ENCODE data around the gene TCF21. TPM values are rescaled to one million over a fixed set of nuclear protein-coding genes. Genes with fewer than 3 reads are reported as not detected.

The TCF21 gene
- total RNA-seq (2014; rRNA removed; shearing (Covaris generic)) (0.08 and 0.17 TPM in 2 replicates), polyA plus RNA-seq (2016; fragmentation: Nextera tagmentation; extraction: Ambion mirVana) (0.05 and 0.19 TPM in 2 replicates)
- long read RNA-seq, full-length matches to known transcripts: 1 of 1 reads
- long read RNA-seq, partial matches to known transcripts: 0 of 1 reads
- long read RNA-seq, other reads (novel, unspliced or antisense): 0 of 1 reads

DNA sequence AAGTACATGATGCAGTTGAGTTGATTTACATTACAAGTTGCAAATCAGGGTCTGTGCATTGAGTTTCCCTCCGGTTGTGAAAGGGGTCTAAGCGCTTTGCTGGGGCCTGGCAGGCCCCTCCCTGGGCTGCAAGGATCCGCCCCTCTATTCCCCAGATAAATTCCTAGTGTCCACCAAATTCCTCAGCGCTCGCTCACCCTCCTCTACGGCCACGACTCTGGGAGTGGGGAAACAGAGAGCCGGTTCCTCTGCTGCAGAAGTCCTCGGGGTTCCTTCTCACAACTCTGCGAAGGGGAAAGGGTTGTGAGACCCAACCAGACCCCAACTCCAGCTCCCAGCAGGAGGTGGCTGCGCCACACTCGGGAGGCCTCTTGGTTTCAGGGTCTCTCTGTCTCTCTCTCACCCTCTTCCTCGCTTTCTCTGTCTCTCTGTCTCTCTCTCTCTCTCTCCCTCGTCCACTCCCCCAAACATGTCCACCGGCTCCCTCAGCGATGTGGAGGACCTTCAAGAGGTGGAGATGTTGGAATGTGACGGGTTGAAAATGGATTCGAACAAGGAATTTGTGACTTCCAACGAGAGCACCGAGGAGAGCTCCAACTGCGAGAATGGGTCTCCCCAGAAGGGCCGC is at the start of gene TCF21:
TCF21 (plus strand) TSS at position 185 of the 628 bp plus-strand sequence; CDS start at position 470, 285 bp downstream.
- Mint-ChIP-seq H3K4me1 (peaks cover 40% of the 10 kb centered on the region), H3K36me3 (ENCODE audit: low read depth) (no peaks in the 10 kb centered on the region), H3K27me3 (ENCODE audit: insufficient read depth, low read depth, poor library complexity) (peaks cover 64% of the 10 kb centered on the region), H3K4me3 (peak within 1 kb of the TSS; percentile 90), H3K9me3 (no peaks in the 10 kb centered on the region; the same call in 2 of the 3 replicates), H3K27ac (no peak within 1 kb of the TSS)
- Histone ChIP-seq H3K27ac (ENCODE audit: low read depth) (no peak within 1 kb of the TSS), H3K4me2 (peak within 1 kb of the TSS; percentile 91), H3K79me2 (replicated peaks; ENCODE audit: insufficient read depth) (no peaks in the 10 kb centered on the region), H3K9me2 (ENCODE audit: insufficient read depth) (no peaks in the 10 kb centered on the region), H3K4me3 (peak within 1 kb of the TSS; percentile 73), H3K27me3 (ENCODE audit: insufficient read depth) (peaks cover 89% of the 10 kb centered on the region), H3F3A (replicated peaks; ENCODE audit: low read depth) (peaks cover 10% of the 10 kb centered on the region; the same call in 1 of the 2 replicates), H4K20me1 (replicated peaks; ENCODE audit: insufficient read depth) (no peaks in the 10 kb centered on the region), H3K36me3 (ENCODE audit: insufficient read depth) (no peaks in the 10 kb centered on the region), H2AFZ (peak within 1 kb of the TSS; percentile 99), H3K4me1 (ENCODE audit: insufficient read depth) (peaks cover 46% of the 10 kb centered on the region)
- TF ChIP-seq ZNF114 (CRISPR knock-in tag; IDR thresholded peaks at IDR 0.05) (no peak), POLR2AphosphoS5 (IDR thresholded peaks at IDR 0.05; ENCODE audit: low read depth) (no peak), JUNB (IDR thresholded peaks at IDR 0.05; ENCODE audit: unreplicated experiment) (no peak), NANOG (IDR thresholded peaks at IDR 0.05; ENCODE audit: borderline replicate concordance) (no peak), REST (IDR thresholded peaks at IDR 0.05; ENCODE audit: unreplicated experiment) (no peak), EZH2 (IDR thresholded peaks at IDR 0.05; ENCODE audit: low read depth, unreplicated experiment) (peak; percentile 32), CREB1 (CRISPR knock-in tag; IDR thresholded peaks at IDR 0.05; ENCODE audit: low read depth) (no peak)
- DNase-seq (ENCODE audit: low spot score) (peak; percentile 84), ATAC-seq (peak; percentile 71)

DNA sequence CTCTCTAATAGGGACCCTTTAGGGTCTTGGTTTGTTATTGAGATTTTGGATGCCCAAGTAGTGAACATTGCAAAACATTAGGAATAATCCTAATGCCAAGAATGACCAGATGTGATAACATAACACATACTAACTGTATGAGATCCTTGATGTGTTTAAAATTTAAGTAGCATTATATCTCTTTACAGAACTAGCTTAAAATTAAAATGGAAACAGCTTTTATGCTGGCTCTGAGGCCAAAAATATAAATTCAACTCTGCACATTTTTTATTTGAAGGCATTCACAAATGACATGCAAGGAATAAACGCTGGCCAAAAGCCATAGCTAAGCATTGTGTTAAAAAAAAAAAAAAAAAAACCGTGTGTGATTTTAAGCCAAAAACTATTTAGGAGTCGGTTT is 47.7 kb upstream of the TCF21 start:
- no peak overlapping the region for H2AFZ ChIP-seq
- no peaks in the 10 kb centered on the region for H3K79me2 ChIP-seq (replicated peaks; ENCODE audit: insufficient read depth)
- no peak for ATAC-seq
- H3K36me3 Mint-ChIP-seq (ENCODE audit: low read depth): no peaks in the 10 kb centered on the region
- H3K9me3 Mint-ChIP-seq: no peaks in the 10 kb centered on the region
- peaks cover 10% of the 10 kb centered on the region for H3K4me1 ChIP-seq (ENCODE audit: insufficient read depth)
- no peak overlapping the region for H3K4me3 ChIP-seq
- DNase-seq (ENCODE audit: low spot score): no peak
- H3K27me3 Mint-ChIP-seq (ENCODE audit: insufficient read depth, low read depth, poor library complexity): no peaks in the 10 kb centered on the region
- no peaks in the 10 kb centered on the region for H3F3A ChIP-seq (replicated peaks; ENCODE audit: low read depth)
- H3K27ac ChIP-seq (ENCODE audit: low read depth): no peak overlapping the region
- no peaks in the 10 kb centered on the region for H3K27me3 ChIP-seq (ENCODE audit: insufficient read depth)
- no peak overlapping the region for H3K27ac Mint-ChIP-seq
- no peak overlapping the region for H3K4me3 Mint-ChIP-seq
- H3K4me2 ChIP-seq: no peak overlapping the region
- H3K36me3 ChIP-seq (ENCODE audit: insufficient read depth): no peaks in the 10 kb centered on the region
- peaks cover 19% of the 10 kb centered on the region for H3K4me1 Mint-ChIP-seq
- H3K9me2 ChIP-seq (ENCODE audit: insufficient read depth): no peaks in the 10 kb centered on the region; the same call in 1 of the 2 replicates
- no peaks in the 10 kb centered on the region for H4K20me1 ChIP-seq (replicated peaks; ENCODE audit: insufficient read depth)
- TF ChIP-seq ZNF114 (CRISPR knock-in tag; IDR thresholded peaks at IDR 0.05) (no peak), EZH2phosphoT487 (IDR thresholded peaks at IDR 0.05; ENCODE audit: unreplicated experiment) (no peak)
- TF ChIP-seq, protein P1, sequence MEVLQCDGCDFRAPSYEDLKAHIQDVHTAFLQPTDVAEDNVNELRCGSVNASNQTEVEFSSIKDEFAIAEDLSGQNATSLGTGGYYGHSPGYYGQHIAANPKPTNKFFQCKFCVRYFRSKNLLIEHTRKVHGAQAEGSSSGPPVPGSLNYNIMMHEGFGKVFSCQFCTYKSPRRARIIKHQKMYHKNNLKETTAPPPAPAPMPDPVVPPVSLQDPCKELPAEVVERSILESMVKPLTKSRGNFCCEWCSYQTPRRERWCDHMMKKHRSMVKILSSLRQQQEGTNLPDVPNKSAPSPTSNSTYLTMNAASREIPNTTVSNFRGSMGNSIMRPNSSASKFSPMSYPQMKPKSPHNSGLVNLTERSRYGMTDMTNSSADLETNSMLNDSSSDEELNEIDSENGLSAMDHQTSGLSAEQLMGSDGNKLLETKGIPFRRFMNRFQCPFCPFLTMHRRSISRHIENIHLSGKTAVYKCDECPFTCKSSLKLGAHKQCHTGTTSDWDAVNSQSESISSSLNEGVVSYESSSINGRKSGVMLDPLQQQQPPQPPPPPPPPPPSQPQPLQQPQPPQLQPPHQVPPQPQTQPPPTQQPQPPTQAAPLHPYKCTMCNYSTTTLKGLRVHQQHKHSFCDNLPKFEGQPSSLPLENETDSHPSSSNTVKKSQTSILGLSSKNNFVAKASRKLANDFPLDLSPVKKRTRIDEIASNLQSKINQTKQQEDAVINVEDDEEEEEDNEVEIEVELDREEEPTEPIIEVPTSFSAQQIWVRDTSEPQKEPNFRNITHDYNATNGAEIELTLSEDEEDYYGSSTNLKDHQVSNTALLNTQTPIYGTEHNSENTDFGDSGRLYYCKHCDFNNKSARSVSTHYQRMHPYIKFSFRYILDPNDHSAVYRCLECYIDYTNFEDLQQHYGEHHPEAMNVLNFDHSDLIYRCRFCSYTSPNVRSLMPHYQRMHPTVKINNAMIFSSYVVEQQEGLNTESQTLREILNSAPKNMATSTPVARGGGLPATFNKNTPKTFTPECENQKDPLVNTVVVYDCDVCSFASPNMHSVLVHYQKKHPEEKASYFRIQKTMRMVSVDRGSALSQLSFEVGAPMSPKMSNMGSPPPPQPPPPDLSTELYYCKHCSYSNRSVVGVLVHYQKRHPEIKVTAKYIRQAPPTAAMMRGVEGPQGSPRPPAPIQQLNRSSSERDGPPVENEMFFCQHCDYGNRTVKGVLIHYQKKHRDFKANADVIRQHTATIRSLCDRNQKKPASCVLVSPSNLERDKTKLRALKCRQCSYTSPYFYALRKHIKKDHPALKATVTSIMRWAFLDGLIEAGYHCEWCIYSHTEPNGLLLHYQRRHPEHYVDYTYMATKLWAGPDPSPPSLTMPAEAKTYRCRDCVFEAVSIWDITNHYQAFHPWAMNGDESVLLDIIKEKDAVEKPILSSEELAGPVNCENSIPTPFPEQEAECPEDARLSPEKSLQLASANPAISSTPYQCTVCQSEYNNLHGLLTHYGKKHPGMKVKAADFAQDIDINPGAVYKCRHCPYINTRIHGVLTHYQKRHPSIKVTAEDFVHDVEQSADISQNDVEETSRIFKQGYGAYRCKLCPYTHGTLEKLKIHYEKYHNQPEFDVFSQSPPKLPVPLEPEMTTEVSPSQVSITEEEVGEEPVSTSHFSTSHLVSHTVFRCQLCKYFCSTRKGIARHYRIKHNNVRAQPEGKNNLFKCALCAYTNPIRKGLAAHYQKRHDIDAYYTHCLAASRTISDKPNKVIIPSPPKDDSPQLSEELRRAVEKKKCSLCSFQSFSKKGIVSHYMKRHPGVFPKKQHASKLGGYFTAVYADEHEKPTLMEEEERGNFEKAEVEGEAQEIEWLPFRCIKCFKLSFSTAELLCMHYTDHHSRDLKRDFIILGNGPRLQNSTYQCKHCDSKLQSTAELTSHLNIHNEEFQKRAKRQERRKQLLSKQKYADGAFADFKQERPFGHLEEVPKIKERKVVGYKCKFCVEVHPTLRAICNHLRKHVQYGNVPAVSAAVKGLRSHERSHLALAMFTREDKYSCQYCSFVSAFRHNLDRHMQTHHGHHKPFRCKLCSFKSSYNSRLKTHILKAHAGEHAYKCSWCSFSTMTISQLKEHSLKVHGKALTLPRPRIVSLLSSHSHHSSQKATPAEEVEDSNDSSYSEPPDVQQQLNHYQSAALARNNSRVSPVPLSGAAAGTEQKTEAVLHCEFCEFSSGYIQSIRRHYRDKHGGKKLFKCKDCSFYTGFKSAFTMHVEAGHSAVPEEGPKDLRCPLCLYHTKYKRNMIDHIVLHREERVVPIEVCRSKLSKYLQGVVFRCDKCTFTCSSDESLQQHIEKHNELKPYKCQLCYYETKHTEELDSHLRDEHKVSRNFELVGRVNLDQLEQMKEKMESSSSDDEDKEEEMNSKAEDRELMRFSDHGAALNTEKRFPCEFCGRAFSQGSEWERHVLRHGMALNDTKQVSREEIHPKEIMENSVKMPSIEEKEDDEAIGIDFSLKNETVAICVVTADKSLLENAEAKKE (CRISPR knock-in tag; IDR thresholded peaks at IDR 0.05): no peak

Data from GM23338 (cell line).